HL-60 (cell line): Measurements from ENCODE around the gene GRAMD2B.

Experiments
- DNase-seq, 2 experiments: peaks; one replicate each; pipeline ENCODE4 v3.0.0-alpha.2; 2010 to 2020; ENCODE audit warnings: low read depth in 1 of 2, low spot score in 1 of 2
- H3K27ac ChIP-seq: fragments of 250-450 bp; sonication (Bioruptor Pico); replicated peaks from 2 replicates; pipeline ENCODE4 v1.5.1; 2020; ENCODE audit warnings: mild to moderate bottlenecking, moderate library complexity
- H3K27me3 ChIP-seq: fragments of 250-450 bp; sonication (Bioruptor Pico); 2 replicates; pipeline ENCODE4 v1.5.1; 2021; ENCODE audit warnings: mild to moderate bottlenecking, moderate library complexity; ENCODE audit not compliant: insufficient read depth, poor library complexity, severe bottlenecking
- H3K4me3 ChIP-seq: replicated peaks from 2 replicates; pipeline ENCODE4 v1.5.1; 2011; ENCODE audit warnings: mild to moderate bottlenecking, control low read depth, low read length; ENCODE audit not compliant: insufficient read depth
- CTCF ChIP-seq: IDR thresholded peaks from one replicate; pipeline ENCODE4 v1.5.1; 2011; ENCODE audit warnings: low read length, control low read depth, inconsistent platforms; ENCODE audit not compliant: insufficient read depth
- GABPA ChIP-seq: IDR thresholded peaks from 2 replicates; pipeline ENCODE4 v1.6.1; 2012; ENCODE audit warnings: low read depth
- POLR2AphosphoS5 ChIP-seq: IDR thresholded peaks from 2 replicates; pipeline ENCODE4 v1.6.1; 2012; ENCODE audit warnings: low read depth
- SPI1 ChIP-seq: IDR thresholded peaks from 2 replicates; pipeline ENCODE4 v1.6.1; 2012; ENCODE audit warnings: low read depth, mild to moderate bottlenecking, borderline replicate concordance
- TF ChIP-seq, protein P1 (sequence below): IDR thresholded peaks from 2 replicates; pipeline ENCODE4 v1.6.1; 2012; ENCODE audit warnings: low read depth; ENCODE audit not compliant: insufficient replicate concordance

The GRAMD2B gene

DNA sequence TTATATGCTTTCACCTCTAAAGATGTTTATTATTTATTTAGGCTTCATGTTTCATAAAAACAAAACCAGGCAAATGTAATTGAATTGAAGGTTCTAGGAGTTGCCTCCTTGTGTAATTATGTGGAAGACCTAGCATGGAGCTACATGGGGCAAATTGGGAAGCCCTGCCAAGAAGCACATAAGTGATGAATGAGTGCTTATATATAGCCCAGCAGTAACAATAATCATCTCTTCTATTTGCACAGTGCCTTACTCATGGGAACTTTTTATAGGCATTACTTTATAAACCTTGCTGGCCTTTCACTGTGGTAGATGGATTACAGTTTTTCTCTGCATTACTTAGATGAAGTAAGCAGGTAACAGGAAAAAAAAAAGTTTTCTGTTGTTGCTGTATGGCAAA lies 40.0 kb upstream of the GRAMD2B start:
- no peaks in the 10 kb centered on the region for H3K27me3 ChIP-seq
- H3K27ac ChIP-seq, result no peak overlapping the region
- DNase-seq, result no peak
- TF ChIP-seq, protein P1, sequence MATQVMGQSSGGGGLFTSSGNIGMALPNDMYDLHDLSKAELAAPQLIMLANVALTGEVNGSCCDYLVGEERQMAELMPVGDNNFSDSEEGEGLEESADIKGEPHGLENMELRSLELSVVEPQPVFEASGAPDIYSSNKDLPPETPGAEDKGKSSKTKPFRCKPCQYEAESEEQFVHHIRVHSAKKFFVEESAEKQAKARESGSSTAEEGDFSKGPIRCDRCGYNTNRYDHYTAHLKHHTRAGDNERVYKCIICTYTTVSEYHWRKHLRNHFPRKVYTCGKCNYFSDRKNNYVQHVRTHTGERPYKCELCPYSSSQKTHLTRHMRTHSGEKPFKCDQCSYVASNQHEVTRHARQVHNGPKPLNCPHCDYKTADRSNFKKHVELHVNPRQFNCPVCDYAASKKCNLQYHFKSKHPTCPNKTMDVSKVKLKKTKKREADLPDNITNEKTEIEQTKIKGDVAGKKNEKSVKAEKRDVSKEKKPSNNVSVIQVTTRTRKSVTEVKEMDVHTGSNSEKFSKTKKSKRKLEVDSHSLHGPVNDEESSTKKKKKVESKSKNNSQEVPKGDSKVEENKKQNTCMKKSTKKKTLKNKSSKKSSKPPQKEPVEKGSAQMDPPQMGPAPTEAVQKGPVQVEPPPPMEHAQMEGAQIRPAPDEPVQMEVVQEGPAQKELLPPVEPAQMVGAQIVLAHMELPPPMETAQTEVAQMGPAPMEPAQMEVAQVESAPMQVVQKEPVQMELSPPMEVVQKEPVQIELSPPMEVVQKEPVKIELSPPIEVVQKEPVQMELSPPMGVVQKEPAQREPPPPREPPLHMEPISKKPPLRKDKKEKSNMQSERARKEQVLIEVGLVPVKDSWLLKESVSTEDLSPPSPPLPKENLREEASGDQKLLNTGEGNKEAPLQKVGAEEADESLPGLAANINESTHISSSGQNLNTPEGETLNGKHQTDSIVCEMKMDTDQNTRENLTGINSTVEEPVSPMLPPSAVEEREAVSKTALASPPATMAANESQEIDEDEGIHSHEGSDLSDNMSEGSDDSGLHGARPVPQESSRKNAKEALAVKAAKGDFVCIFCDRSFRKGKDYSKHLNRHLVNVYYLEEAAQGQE, result no peak
- TF ChIP-seq GABPA, result no peak
- H3K4me3 ChIP-seq, result no peak overlapping the region

DNA sequence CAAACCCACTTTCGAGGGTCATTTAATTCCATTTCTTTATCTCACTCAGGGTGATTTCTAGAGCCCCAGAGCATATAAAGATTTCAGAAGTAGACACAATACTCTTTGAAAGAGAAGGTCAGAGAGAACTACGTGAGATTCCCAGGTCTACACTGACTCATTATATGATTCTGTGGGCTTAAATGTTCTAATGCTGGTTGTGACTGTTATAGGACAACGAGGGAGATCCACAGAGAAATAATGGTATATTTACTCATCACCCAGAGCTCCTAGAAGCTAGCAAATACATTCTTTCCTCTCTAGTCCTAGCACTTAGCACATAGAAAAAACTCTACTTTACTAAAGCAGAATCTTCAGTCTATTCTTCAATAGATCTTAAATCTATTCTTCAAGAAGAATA lies 39.4 kb upstream of the GRAMD2B start:
- no peak for TF ChIP-seq POLR2AphosphoS5
- TF ChIP-seq CTCF, result no peak
- no peak for TF ChIP-seq GABPA
- TF ChIP-seq SPI1, result no peak
- TF ChIP-seq, protein P1, result no peak
- DNase-seq, result no peak
- Histone ChIP-seq H3K27ac (no peak overlapping the region), H3K4me3 (no peak overlapping the region), H3K27me3 (no peaks in the 10 kb centered on the region)

- no peak overlapping the region for H3K27ac ChIP-seq
- no peak for DNase-seq
- no peaks in the 10 kb centered on the region for H3K27me3 ChIP-seq
- no peak for TF ChIP-seq POLR2AphosphoS5
- no peak for TF ChIP-seq SPI1
- TF ChIP-seq, protein P1, result no peak
- TF ChIP-seq CTCF, result no peak
- no peak for TF ChIP-seq GABPA
- H3K4me3 ChIP-seq, result no peak overlapping the region
Observed at GRCh38 chr5:126384985-126385384, 38.2 kb upstream of the GRAMD2B start.
